Measurements from ENCODE around the gene PEDS1. TPM values are rescaled to one million over a fixed set of nuclear protein-coding genes. Genes with fewer than 3 reads are reported as not detected.
A peak's percentile ranks its signal among the peaks of the same experiment; 100 is the strongest.

Gene PEDS1
- total and polyA plus RNA-seq, 9 donors: 7.5 to 18.2 (median 12.4) TPM

- intact Hi-C loops (cut with DNase I): loop anchor here in 1 of 4 donors (5.0 kb wide), 1 partner anchor 34 kb away; no protein-coding TSS in a partner anchor
- H3K4me1 ChIP-seq (ENCODE audit: insufficient read depth): peaks cover 6% of the 10 kb centered on the region
Observed at GRCh38 chr20:50133474-50134217, 19.9 kb downstream of the PEDS1 start.

DNA sequence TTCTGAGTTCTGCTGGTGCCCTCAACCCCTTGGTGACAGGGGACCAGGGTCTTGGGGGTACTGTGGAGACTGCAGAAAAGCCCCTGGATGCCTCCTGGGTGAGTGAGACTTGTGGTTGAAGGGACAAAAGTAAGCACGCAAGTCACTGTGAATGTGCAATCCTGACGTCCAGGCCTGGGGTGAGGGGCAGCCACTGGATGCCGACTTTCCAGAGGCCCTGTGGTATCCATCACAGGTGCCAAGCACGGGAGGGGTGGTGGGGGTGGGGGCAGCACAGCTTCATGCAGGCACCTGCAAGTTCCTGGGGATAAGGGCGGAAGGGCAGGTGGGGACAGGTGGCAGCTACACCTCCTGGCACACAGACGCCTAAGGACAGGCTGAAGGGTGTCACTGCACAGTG lies 20.5 kb downstream of the PEDS1 start:
- intact Hi-C loops (cut with DNase I): loop anchor here in 1 of 4 donors (5.0 kb wide), 1 partner anchor 34 kb away; no protein-coding TSS in a partner anchor
- H3K9me3 ChIP-seq: no peaks in the 10 kb centered on the region
- no peak for TF ChIP-seq CTCF (IDR thresholded peaks at IDR 0.05)
- no peak for TF ChIP-seq EP300 (IDR thresholded peaks at IDR 0.05)
- no peak for DNase-seq
- no peaks in the 10 kb centered on the region for H3K27me3 ChIP-seq
- peaks cover under 1% of the 10 kb centered on the region for H3K4me1 ChIP-seq (ENCODE audit: insufficient read depth)
- 87 to 89% (median 88%) methylated on average over 6 of the region's 6 CpGs for WGBS, 3 donors
- H3K27ac ChIP-seq: no peak overlapping the region
- H3K36me3 ChIP-seq: no peaks in the 10 kb centered on the region
- H3K4me3 ChIP-seq: no peak overlapping the region

More at GRCh38 chr20:50133474-50134217, 19.9 kb downstream of the PEDS1 start:
- no peak overlapping the region for H3K4me3 ChIP-seq
- TF ChIP-seq POLR2A (IDR thresholded peaks at IDR 0.05): no peak
- H3K9me3 ChIP-seq: no peaks in the 10 kb centered on the region
- DNase-seq: no peak
- WGBS, 3 donors: 79 to 87% (median 83%) methylated on average over 9 of the region's 9 CpGs
- H3K27ac ChIP-seq: no peak overlapping the region
- H3K36me3 ChIP-seq: no peaks in the 10 kb centered on the region
- no peaks in the 10 kb centered on the region for H3K27me3 ChIP-seq

DNA sequence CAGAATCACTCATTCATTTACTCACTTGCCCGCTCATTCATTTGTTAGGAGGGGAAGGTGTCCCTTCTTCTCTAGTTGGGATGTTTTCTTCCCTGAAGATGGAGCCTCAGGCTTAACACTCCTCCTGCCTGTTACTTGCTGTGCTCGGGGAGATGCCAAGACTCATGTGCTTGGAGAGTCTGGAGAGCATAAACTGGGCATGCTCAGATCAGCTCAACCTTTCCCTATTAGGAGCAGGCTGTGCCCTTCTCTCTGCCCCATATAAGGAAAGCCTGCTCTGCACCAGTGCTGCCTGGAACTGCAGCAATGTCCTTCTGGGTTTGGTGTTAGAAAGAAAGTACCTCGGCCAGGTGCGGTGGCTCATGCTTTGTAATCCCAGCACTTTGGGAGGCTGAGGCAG lies 22.5 kb downstream of the PEDS1 start:
- 51 to 63% (median 56%) methylated on average over 4 of the region's 4 CpGs for WGBS, 3 donors
- TF ChIP-seq POLR2A (IDR thresholded peaks at IDR 0.05) (no peak), EP300 (IDR thresholded peaks at IDR 0.05) (no peak), CTCF (IDR thresholded peaks at IDR 0.05) (no peak)

GRCh38 chr20:50130356-50130723 lies 23.2 kb downstream of the PEDS1 start:
- Histone ChIP-seq H3K36me3 (no peaks in the 10 kb centered on the region), H3K27ac (no peak overlapping the region), H3K9me3 (no peaks in the 10 kb centered on the region), H3K4me3 (no peak overlapping the region), H3K4me1 (ENCODE audit: insufficient read depth) (no peaks in the 10 kb centered on the region), H3K27me3 (no peaks in the 10 kb centered on the region)
- 37 to 80% (median 77%) methylated on average over 1 of the region's 1 CpG for WGBS, 3 donors
- intact Hi-C loops (cut with DNase I): loop anchor here in 1 of 4 donors (5.0 kb wide), 1 partner anchor 37 kb away; no protein-coding TSS in a partner anchor
- no peak for TF ChIP-seq CTCF (IDR thresholded peaks at IDR 0.05)
- no peak for TF ChIP-seq POLR2A (IDR thresholded peaks at IDR 0.05)
- no peak for TF ChIP-seq EP300 (IDR thresholded peaks at IDR 0.05)
- no peak for DNase-seq

More for the DNA sequence above, 22.5 kb downstream of the PEDS1 start:
- H3K36me3 ChIP-seq: no peaks in the 10 kb centered on the region
- intact Hi-C loops (cut with DNase I): loop anchor here in 1 of 4 donors (5.0 kb wide), 1 partner anchor 36 kb away; no protein-coding TSS in a partner anchor
- peak in 1 of 5 donors; percentile 42 for DNase-seq
- no peaks in the 10 kb centered on the region for H3K4me1 ChIP-seq (ENCODE audit: insufficient read depth)
- H3K9me3 ChIP-seq: no peaks in the 10 kb centered on the region
- H3K27me3 ChIP-seq: no peaks in the 10 kb centered on the region
- H3K27ac ChIP-seq: no peak overlapping the region
- no peak overlapping the region for H3K4me3 ChIP-seq

Data from ovary (tissue), 9 donors.